H1 (cell line): ENCODE measurements around the gene TM9SF1. TPM values are rescaled to one million over a fixed set of nuclear protein-coding genes. Genes with fewer than 3 reads are reported as not detected.

Experiments
- CTCF ChIA-PET: fragments of 300-600 bp; sonication (Branson Sonifier 250); formaldehyde crosslinking; loops from one replicate; lab custom pipeline; 2021; ENCODE audit not compliant: partially characterized antibody; lab: Charles Lee
- POLR2A ChIA-PET: fragments of 300-600 bp; sonication (Branson Sonifier 250); formaldehyde crosslinking; loops from one replicate; lab custom pipeline; 2021; ENCODE audit warnings: inconsistent platforms; ENCODE audit not compliant: partially characterized antibody; lab: Charles Lee
- DNase-seq, 2 experiments: peaks; one replicate each; pipeline versions ENCODE4 v3.0.0 to v3.0.0-alpha.2; 2010 to 2022; ENCODE audit warnings: low spot score in 2 of 2, low read depth in 1 of 2, mixed read lengths in 1 of 2
- FAIRE-seq: peaks from 2 replicates; lab custom pipeline; 2011; peaks lifted over from hg19 to GRCh38; lab: Jason Lieb, UNC
- H2AFZ ChIP-seq: 2 replicates; pipeline ENCODE4 v1.8.1; 2012; ENCODE audit warnings: low read length, inconsistent platforms
- H2AK5ac ChIP-seq: 2 replicates; pipeline ENCODE4 v1.6.1; 2013; ENCODE audit warnings: low read depth, low read length
- H2BK120ac ChIP-seq: replicated peaks from 2 replicates; pipeline ENCODE3; 2013; ENCODE audit warnings: low read depth, low read length, inconsistent platforms
- H2BK12ac ChIP-seq: 2 replicates; pipeline ENCODE4 v1.6.1; 2013; ENCODE audit warnings: low read depth, low read length
- H2BK15ac ChIP-seq: 2 replicates; pipeline ENCODE4 v1.6.1; 2013; ENCODE audit warnings: low read length
- H2BK20ac ChIP-seq: 2 replicates; pipeline ENCODE4 v1.6.1; 2013; ENCODE audit warnings: low read length
- H2BK5ac ChIP-seq: 2 replicates; pipeline ENCODE4 v1.6.1; 2013; ENCODE audit warnings: low read depth, low read length
- H3K14ac ChIP-seq: 2 replicates; pipeline ENCODE4 v1.6.1; 2013; ENCODE audit warnings: inconsistent platforms; ENCODE audit not compliant: insufficient read length
- H3K18ac ChIP-seq: 2 replicates; pipeline ENCODE4 v1.6.1; 2013; ENCODE audit warnings: low read length; ENCODE audit errors: extremely low read depth
- H3K23ac ChIP-seq: 2 replicates; pipeline ENCODE4 v1.6.1; 2013; ENCODE audit warnings: inconsistent platforms; ENCODE audit not compliant: insufficient read length
- H3K23me2 ChIP-seq: 2 replicates; pipeline ENCODE4 v1.6.1; 2013; ENCODE audit warnings: low read depth, low read length
- H3K27ac ChIP-seq: 2 replicates; pipeline ENCODE4 v1.6.1; 2011; ENCODE audit warnings: low read depth, low read length, inconsistent platforms
- H3K27me3 ChIP-seq, 4 experiments: replicated peaks in 1 of 4; 1 replicate in 1 of 4; 2 replicates in 3 of 4; pipeline versions ENCODE4 v1.6.1 to v1.8.1; 2011 to 2013; ENCODE audit warnings: low read length in 3 of 4, mild to moderate bottlenecking in 3 of 4, inconsistent platforms in 2 of 4, mixed read lengths in 2 of 4, moderate library complexity in 1 of 4; ENCODE audit not compliant: control insufficient read depth in 3 of 4, insufficient read depth in 3 of 4; ENCODE audit errors: extremely low read depth in 1 of 4
- H3K36me3 ChIP-seq, 4 experiments: 2 replicates each; pipeline versions ENCODE4 v1.6.1 to v1.8.1; 2011 to 2013; ENCODE audit warnings: mild to moderate bottlenecking in 4 of 4, low read length in 3 of 4, moderate library complexity in 2 of 4, control low read depth in 1 of 4, inconsistent platforms in 1 of 4; ENCODE audit not compliant: insufficient read depth in 4 of 4, control insufficient read depth in 2 of 4
- H3K4ac ChIP-seq: replicated peaks from 2 replicates; pipeline ENCODE3; 2013; ENCODE audit warnings: low read length, low read depth, mixed read lengths, inconsistent platforms; ENCODE audit not compliant: insufficient read length
- H3K4me1 ChIP-seq, 4 experiments: replicated peaks in 1 of 4; 1 replicate in 1 of 4; 2 replicates in 3 of 4; pipeline versions ENCODE4 v1.6.1 to v1.8.1; 2011 to 2013; ENCODE audit warnings: low read length in 3 of 4, inconsistent platforms in 2 of 4, mixed read lengths in 1 of 4; ENCODE audit not compliant: insufficient read depth in 4 of 4, control insufficient read depth in 3 of 4
- H3K4me2 ChIP-seq, 2 experiments: 2 replicates each; pipeline versions ENCODE4 v1.6.1 to v1.8.1; 2011 to 2013; ENCODE audit warnings: low read depth in 2 of 2, low read length in 2 of 2, control low read depth in 1 of 2, inconsistent platforms in 1 of 2, mild to moderate bottlenecking in 1 of 2; ENCODE audit not compliant: insufficient read depth in 1 of 2
- H3K4me3 ChIP-seq, 4 experiments: fragments of 200-600, 300-600 bp in 1 of 4; sonication (generic), shearing (Covaris generic), sonication (Bioruptor Twin) in 1 of 4; 2 replicates each; pipeline versions ENCODE4 v1.5.1 to v1.8.1; 2011 to 2016; ENCODE audit warnings: low read length in 4 of 4, low read depth in 3 of 4, control low read depth in 2 of 4, inconsistent platforms in 2 of 4, mild to moderate bottlenecking in 2 of 4, mixed read lengths in 1 of 4, moderate library complexity in 1 of 4; ENCODE audit not compliant: insufficient read depth in 2 of 4; ENCODE audit errors: extremely low read depth in 1 of 4
- H3K56ac ChIP-seq: replicated peaks from 2 replicates; pipeline ENCODE3; 2013; ENCODE audit warnings: low read depth, mild to moderate bottlenecking, mixed read lengths, low read length, inconsistent platforms; ENCODE audit not compliant: insufficient read length
- H3K79me1 ChIP-seq: 2 replicates; pipeline ENCODE4 v1.6.1; 2013; ENCODE audit warnings: low read depth, low read length, control low read depth
- H3K79me2 ChIP-seq, 2 experiments: 2 replicates each; pipeline versions ENCODE4 v1.6.1 to v1.8.1; 2012 to 2013; ENCODE audit warnings: low read length in 2 of 2, mild to moderate bottlenecking in 2 of 2, inconsistent platforms in 1 of 2; ENCODE audit not compliant: insufficient read depth in 2 of 2, control insufficient read depth in 1 of 2
- H3K9ac ChIP-seq, 4 experiments: replicated peaks in 1 of 4; 1 replicate in 1 of 4; 2 replicates in 3 of 4; pipeline versions ENCODE4 v1.6.1 to v1.8.1; 2011 to 2013; ENCODE audit warnings: low read depth in 3 of 4, low read length in 3 of 4, control low read depth in 2 of 4, mild to moderate bottlenecking in 2 of 4, moderate library complexity in 2 of 4, inconsistent platforms in 1 of 4; ENCODE audit errors: extremely low read depth in 1 of 4
- H3K9me3 ChIP-seq, 2 experiments: 2 replicates each; pipeline versions ENCODE4 v1.6.1 to v1.8.1; 2012 to 2013; ENCODE audit warnings: mild to moderate bottlenecking in 2 of 2, moderate library complexity in 2 of 2, control low read depth in 1 of 2, inconsistent platforms in 1 of 2, low read depth in 1 of 2, low read length in 1 of 2, mixed read lengths in 1 of 2; ENCODE audit not compliant: insufficient read depth in 2 of 2
- H4K20me1 ChIP-seq, 2 experiments: replicated peaks in 1 of 2; 2 replicates each; pipeline versions ENCODE3 to v1.8.1; 2011 to 2013; ENCODE audit warnings: inconsistent platforms in 2 of 2, low read length in 2 of 2, mild to moderate bottlenecking in 1 of 2; ENCODE audit not compliant: insufficient read depth in 2 of 2, control insufficient read depth in 1 of 2
- H4K5ac ChIP-seq: 2 replicates; pipeline ENCODE4 v1.6.1; 2013; ENCODE audit warnings: low read length, low read depth, mixed read lengths, inconsistent platforms; ENCODE audit not compliant: insufficient read length
- H4K8ac ChIP-seq: 2 replicates; pipeline ENCODE4 v1.8.0; 2013; ENCODE audit warnings: mild to moderate bottlenecking, moderate library complexity, low read length, inconsistent platforms; ENCODE audit not compliant: insufficient read depth; ENCODE audit errors: extremely low read depth
- H4K91ac ChIP-seq: replicated peaks from 2 replicates; pipeline ENCODE3; 2013; ENCODE audit warnings: low read length, mixed read lengths, inconsistent platforms; ENCODE audit not compliant: insufficient read length
- WGBS, 2 experiments: shearing (Covaris generic) in 1 of 2; methylation state at CpG; one replicate each; pipeline versions ENCODE4 v1.1.6 to v1.1.7; 2013 to 2015; ENCODE audit warnings: low lambda C conversion rate in 2 of 2, mixed read lengths in 2 of 2, inconsistent platforms in 1 of 2, low coverage in 1 of 2, missing lambda C conversion rate in 1 of 2; ENCODE audit not compliant: insufficient replicate concordance in 2 of 2, insufficient coverage in 1 of 2, insufficient read length in 1 of 2; ENCODE audit errors: extremely low coverage in 1 of 2, missing lambda C conversion rate in 1 of 2; 5-methylcytosine and 5-hydroxymethylcytosine counted together
- polyA plus RNA-seq, 7 experiments: library from polyadenylated mRNA; depleted of rRNA in 3 of 7; stranded (reverse) in 5 of 7; unstranded in 2 of 7; fragments of >200 nt in 5 of 7; fragments of 200-250 nt in 2 of 7; gene quantifications; 1 replicate in 5 of 7; 2 replicates in 1 of 7; 4 replicates in 1 of 7; pipeline versions ENCODE4 v1.2.1 to v1.2.3, GENCODE V29; 2011 to 2013; ENCODE audit warnings: missing spikeins in 2 of 7, mixed read lengths in 2 of 7
- total RNA-seq: library from RNA; stranded (reverse); fragmentation: NEBNext Ultra II Directional; extraction: Animal tissue kit (Norgen Biotek cat#: 25700); gene quantifications from 2 replicates; pipeline ENCODE4 v1.2.1, GENCODE V29; 2021

Gene TM9SF1
- total and polyA plus RNA-seq, 2 of the 8 experiments (the other 6 are each of a cell fraction or from before 2014, with no cell fraction given): 22.2 to 29.2 TPM

DNA sequence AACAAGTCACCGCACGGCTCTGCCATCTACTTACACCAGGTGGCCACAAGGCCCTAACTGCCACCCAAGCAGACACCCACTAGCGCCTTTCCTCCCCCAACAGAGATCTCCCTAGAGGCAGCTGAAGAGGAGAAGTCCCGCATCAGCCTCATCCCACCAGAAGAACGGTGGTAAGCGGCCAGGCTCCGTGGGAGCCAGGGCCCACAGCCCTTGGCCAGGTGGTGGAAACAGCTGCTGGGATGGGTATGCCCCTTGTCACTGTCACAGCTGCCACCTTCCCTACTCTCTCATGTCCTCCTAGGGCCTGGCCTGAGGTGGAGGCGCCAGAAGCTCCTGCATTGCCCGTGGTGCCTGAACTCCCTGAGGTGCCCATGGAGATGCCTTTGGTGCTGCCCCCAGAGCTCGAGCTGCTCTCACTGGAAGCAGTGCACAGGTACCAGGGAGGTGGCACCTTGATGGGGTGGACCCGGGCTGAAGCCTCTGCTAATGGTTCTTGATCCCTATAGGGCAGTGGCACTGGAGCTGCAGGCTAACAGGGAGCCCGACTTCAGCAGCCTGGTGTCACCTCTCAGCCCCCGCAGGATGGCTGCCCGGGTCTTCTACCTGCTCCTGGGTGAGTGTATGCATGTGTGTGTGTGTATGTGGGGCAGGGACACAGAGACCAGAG, 15.8 kb downstream of the TM9SF1 start:
- Histone ChIP-seq H4K91ac (no peak overlapping the region), H2AK5ac (no peak overlapping the region), H4K8ac (no peak overlapping the region), H2BK120ac (no peak overlapping the region), H3K79me1 (0 out of 2 replicates have a peak, but pooled peaks cover 2% of the 10 kb centered on the region), H3K27me3 (no peaks in the 10 kb centered on the region), H4K20me1 (peaks cover 2 to 15% of the 10 kb centered on the region in 2 experiments), H4K5ac (no peak overlapping the region), H2BK12ac (no peak overlapping the region), H3K36me3 (peaks cover 14 to 58% (median 48%) of the 10 kb centered on the region in 4 experiments), H2BK15ac (no peak overlapping the region), H2BK20ac (no peak overlapping the region), H3K79me2 (no peaks in the 10 kb centered on the region), H3K9ac (no peak overlapping the region), H3K18ac (no peak overlapping the region), H3K56ac (no peak overlapping the region), H3K23ac (no peak overlapping the region), H3K4me3 (no peak overlapping the region), H3K4me2 (no peak overlapping the region), H3K27ac (no peak overlapping the region), H3K4me1 (no peaks in the 10 kb centered on the region), H2BK5ac (no peak overlapping the region), H2AFZ (no peak overlapping the region), H3K4ac (no peak overlapping the region), H3K9me3 (no peaks in the 10 kb centered on the region), H3K14ac (no peak overlapping the region), H3K23me2 (no peaks in the 10 kb centered on the region)
- no peak for FAIRE-seq
- no peak for DNase-seq
- 94% methylated on average over 14 of the region's 14 CpGs; no CpG with 5 or more reads in 1 of the 2 experiments for WGBS, 2 experiments
- POLR2A ChIA-PET: interaction anchor here (0.6 to 10.7 kb wide), 18 partner anchors 7 to 130 kb away, joined by 3 to 158 read pairs (median 4); partner anchors contain the start of genes CHMP4A, DCAF11, IPO4 and IRF9
- CTCF ChIA-PET: interaction anchor here (1.1 kb wide), 2 partner anchors 18 to 64 kb away, joined by 3 to 4 read pairs; partner anchors contain the start of gene IRF9
